ENCODE results near the gene HAGH. TPM values are rescaled to one million over a fixed set of nuclear protein-coding genes. Genes with fewer than 3 reads are reported as not detected.

Gene HAGH
- total RNA-seq, 2 donors from 2014 or later = 99.8 to 183 TPM

- Histone ChIP-seq H3K4me3 (peak overlapping the region; percentile 95), H3K9me3 (no peaks in the 10 kb centered on the region), H3K4me1 (ENCODE audit: control insufficient read depth in 1 of 2, low read depth in 2 of 2) (peaks cover 15 to 36% of the 10 kb centered on the region in 2 donors), H3K36me3 (peaks cover 25% of the 10 kb centered on the region), H3K27ac (peak overlapping the region in 1 of 2 donors; percentile 84), H3K27me3 (replicated peaks; ENCODE audit: insufficient read depth) (no peaks in the 10 kb centered on the region)
- TF ChIP-seq CTCF (IDR thresholded peaks at IDR 0.05) = no peak
- DNase-seq (ENCODE audit: low spot score) (no peak), ATAC-seq (ENCODE audit: insufficient number of reproducible peaks, low FRiP score, low read depth) (no peak)
These were observed 52.2 kb downstream of the HAGH start for GRCh38 chr16:1774448-1774780.

DNA sequence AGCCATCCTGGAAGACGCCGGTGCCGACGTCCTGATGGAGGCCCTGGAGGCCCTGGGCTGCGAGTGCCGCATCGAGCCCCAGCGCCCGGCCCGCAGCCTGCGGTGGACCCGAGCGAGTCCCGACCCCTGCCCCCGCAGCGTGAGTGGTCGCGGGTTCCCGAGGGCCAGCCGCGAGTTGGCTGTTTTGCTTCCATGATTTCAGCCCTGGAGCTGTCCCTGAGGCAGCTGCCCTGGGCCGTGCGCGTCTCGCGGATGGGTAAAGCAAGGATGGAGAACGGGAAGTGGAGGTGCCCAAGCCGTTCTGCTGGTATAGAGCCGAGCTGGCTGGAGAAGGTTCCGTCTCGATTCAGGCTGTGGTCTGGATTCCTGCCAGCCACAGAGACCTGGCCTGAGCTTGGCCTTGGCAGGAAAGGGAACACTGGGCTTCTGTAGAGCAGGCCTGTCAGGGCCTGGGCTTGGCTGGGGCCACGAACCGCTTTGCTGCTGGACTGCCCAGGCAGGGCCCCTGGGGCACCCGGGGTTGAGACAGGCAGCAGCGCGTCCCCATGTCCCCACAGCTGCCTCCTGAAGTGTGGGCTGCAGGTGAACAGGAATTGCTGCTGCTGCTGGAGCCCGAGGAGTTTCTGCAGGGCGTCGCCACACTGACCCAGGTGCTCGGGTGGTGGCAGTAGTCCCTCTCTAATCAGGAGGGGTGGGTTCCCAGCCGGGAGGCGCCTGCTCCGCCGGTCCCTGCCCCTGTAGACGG is 52.8 kb downstream of the HAGH start:
- no peak for DNase-seq (ENCODE audit: low spot score)
- peaks cover 15 to 41% of the 10 kb centered on the region in 2 donors for H3K4me1 ChIP-seq (ENCODE audit: control insufficient read depth in 1 of 2, low read depth in 2 of 2)
- no peaks in the 10 kb centered on the region for H3K9me3 ChIP-seq
- TF ChIP-seq CTCF (IDR thresholded peaks at IDR 0.05) = no peak
- ATAC-seq (ENCODE audit: insufficient number of reproducible peaks, low FRiP score, low read depth) = no peak
- no peaks in the 10 kb centered on the region for H3K27me3 ChIP-seq (replicated peaks; ENCODE audit: insufficient read depth)
- H3K4me3 ChIP-seq = peak overlapping the region; percentile 95
- peak overlapping the region; percentile 84 to 92 for H3K27ac ChIP-seq
- H3K36me3 ChIP-seq = peaks cover 25% of the 10 kb centered on the region

DNA sequence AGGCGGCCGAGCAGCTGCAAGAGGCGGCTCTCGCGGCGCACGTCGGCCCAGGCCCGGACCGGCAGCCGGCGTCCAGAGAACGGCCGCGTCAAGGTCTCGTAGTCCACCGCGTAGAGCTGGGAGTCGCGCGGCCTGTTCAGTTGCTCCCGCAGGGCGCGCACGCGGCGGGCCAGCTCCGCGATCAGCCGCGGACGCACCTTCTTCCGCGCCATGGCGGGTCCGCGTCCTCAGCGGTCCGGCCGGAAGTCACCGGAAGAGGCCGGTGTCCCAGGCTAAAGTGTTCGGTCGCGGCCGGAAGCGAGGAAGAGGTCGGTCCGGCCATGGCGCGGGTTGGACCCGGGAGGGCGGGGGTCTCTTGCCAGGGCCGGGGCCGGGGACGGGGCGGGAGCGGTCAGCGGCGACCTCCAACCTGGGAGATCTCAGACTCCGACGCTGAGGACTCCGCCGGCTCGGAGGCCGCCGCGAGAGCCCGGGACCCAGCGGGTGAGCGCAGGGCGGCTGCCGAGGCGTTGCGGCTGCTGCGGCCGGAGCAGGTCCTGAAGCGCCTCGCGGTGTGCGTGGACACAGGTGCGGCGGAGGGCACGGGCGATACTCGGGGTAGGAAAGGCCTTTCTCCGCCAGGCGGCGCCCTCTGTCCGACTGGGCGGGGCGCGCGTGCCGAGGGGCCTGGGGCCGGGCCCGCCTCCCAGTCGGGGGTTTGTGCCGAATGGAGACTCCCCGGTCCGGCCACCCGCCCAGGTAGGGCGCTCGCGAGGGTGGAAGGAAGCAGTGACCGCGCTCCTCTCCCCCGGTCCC is 53.5 kb downstream of the HAGH start, which contains the start of gene MRPS34:
MRPS34 (minus strand) TSS at position 227 of the 795 bp plus-strand sequence; CDS start at position 212, 15 bp downstream.
- Histone ChIP-seq H3K9me3 (no peaks in the 10 kb centered on the region), H3K4me1 (ENCODE audit: control insufficient read depth in 1 of 2, low read depth in 2 of 2) (peaks cover 15 to 41% of the 10 kb centered on the region in 2 donors), H3K4me3 (peak within 1 kb of the TSS; percentile 95), H3K27me3 (replicated peaks; ENCODE audit: insufficient read depth) (no peaks in the 10 kb centered on the region), H3K27ac (peak within 1 kb of the TSS; percentile 84 to 92), H3K36me3 (peaks cover 30% of the 10 kb centered on the region)
- DNase-seq (ENCODE audit: low spot score) = no peak
- ATAC-seq (ENCODE audit: insufficient number of reproducible peaks, low FRiP score, low read depth) = peak; percentile 35
- TF ChIP-seq CTCF (IDR thresholded peaks at IDR 0.05) = peak; percentile 67

DNA sequence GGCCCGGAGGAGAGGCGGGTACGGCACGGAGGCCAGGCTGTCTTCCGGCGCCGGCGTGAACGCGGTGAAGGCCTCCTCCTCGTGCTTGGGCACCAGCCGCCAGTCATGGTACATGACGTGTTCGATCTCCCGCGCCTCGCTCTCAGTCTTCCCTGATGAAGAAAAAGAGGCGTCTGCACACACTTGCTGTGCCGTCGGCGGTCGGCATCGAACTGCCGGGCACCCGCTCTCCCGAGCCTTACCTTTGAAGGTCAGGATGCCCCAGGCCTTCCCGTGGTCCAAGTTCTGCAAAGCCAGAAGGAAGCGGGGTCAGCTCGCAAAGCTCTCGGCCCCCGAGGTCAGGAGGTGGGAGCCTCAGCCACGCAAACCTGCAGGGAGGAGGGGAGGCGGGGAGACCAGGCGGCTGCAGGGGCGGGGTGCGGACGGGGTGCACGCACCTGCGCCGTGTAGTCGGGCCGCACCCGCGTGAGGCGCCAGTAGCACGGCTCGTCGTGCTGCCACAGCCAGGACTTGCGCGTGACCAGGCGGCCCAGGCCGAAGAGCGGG is 54.2 kb downstream of the HAGH start, which contains the start of gene EME2:
EME2 (plus strand) TSS at position 449 of the 546 bp plus-strand sequence. CDS start 418 bp downstream, outside the sequence.
- H3K36me3 ChIP-seq = peaks cover 30% of the 10 kb centered on the region
- H3K27me3 ChIP-seq (replicated peaks; ENCODE audit: insufficient read depth) = no peaks in the 10 kb centered on the region
- H3K4me1 ChIP-seq (ENCODE audit: control insufficient read depth in 1 of 2, low read depth in 2 of 2) = peaks cover 15 to 41% of the 10 kb centered on the region in 2 donors
- H3K9me3 ChIP-seq = no peaks in the 10 kb centered on the region
- DNase-seq (ENCODE audit: low spot score) (no peak), ATAC-seq (ENCODE audit: insufficient number of reproducible peaks, low FRiP score, low read depth) (no peak)
- peak within 1 kb of the TSS; percentile 84 to 92 for H3K27ac ChIP-seq
- H3K4me3 ChIP-seq = peak within 1 kb of the TSS; percentile 95
- TF ChIP-seq CTCF (IDR thresholded peaks at IDR 0.05) = no peak

Measured in thoracic aorta (tissue), 2 donors.